OCI-LY1 (cell line): ENCODE measurements around the gene BMPR2.

Experiments
- H2AFZ ChIP-seq: fragments of 200-600 bp; sonication (generic), shearing (Covaris generic); 2 replicates; pipeline ENCODE4 v1.6.0; 2014; ENCODE audit warnings: antibody characterized with exemption, mild to moderate bottlenecking, low read length
- H3F3A ChIP-seq: fragments of 200-600 bp; sonication (generic), shearing (Covaris generic); 2 replicates; pipeline ENCODE4 v1.6.0; 2014; ENCODE audit warnings: mild to moderate bottlenecking, antibody characterized with exemption, low read length, moderate library complexity; ENCODE audit not compliant: insufficient read depth
- H3K27ac ChIP-seq: fragments of 200-600 bp; sonication (generic); 2 replicates; pipeline ENCODE4 v1.5.1; 2014; ENCODE audit warnings: low read length, mixed run types, mild to moderate bottlenecking, low read depth; ENCODE audit not compliant: poor library complexity, severe bottlenecking
- H3K27me3 ChIP-seq: fragments of 200-600 bp; sonication (generic); 2 replicates; pipeline ENCODE4 v1.6.0; 2014; ENCODE audit warnings: antibody characterized with exemption, mild to moderate bottlenecking, low read length, moderate library complexity; ENCODE audit not compliant: insufficient read depth
- H3K36me3 ChIP-seq: fragments of 200-600 bp; sonication (generic); 2 replicates; pipeline ENCODE4 v1.6.1; 2014; ENCODE audit warnings: mild to moderate bottlenecking, antibody characterized with exemption, low read length, moderate library complexity, mixed read lengths; ENCODE audit not compliant: insufficient read depth
- H3K4me1 ChIP-seq: fragments of 200-600 bp; sonication (generic); 2 replicates; pipeline ENCODE4 v1.5.1; 2014; ENCODE audit warnings: mild to moderate bottlenecking, low read length, moderate library complexity; ENCODE audit not compliant: insufficient read depth, severe bottlenecking
- H3K4me2 ChIP-seq: fragments of 200-600 bp; sonication (generic), shearing (Covaris generic); 2 replicates; pipeline ENCODE4 v1.6.1; 2014; ENCODE audit warnings: low read length
- H3K4me3 ChIP-seq: fragments of 200-600 bp; sonication (generic); 2 replicates; pipeline ENCODE4 v1.5.1; 2014; ENCODE audit warnings: low read length, low read depth, mild to moderate bottlenecking, mixed read lengths; ENCODE audit not compliant: poor library complexity, severe bottlenecking
- H3K79me2 ChIP-seq: fragments of 200-600 bp; shearing (Covaris generic); 2 replicates; pipeline ENCODE4 v1.6.1; 2016; ENCODE audit warnings: mixed run types, low read length, mixed read lengths; ENCODE audit not compliant: insufficient read depth
- H3K9ac ChIP-seq: fragments of 200-600 bp; sonication (generic), shearing (Covaris generic); 2 replicates; pipeline ENCODE4 v1.6.1; 2014; ENCODE audit warnings: mild to moderate bottlenecking, low read length, mixed read lengths
- H3K9me2 ChIP-seq: fragments of 200-600 bp; sonication (generic), shearing (Covaris generic); 2 replicates; pipeline ENCODE4 v1.6.1; 2014; ENCODE audit warnings: low read depth, mild to moderate bottlenecking, low read length, mixed read lengths
- H3K9me3 ChIP-seq: fragments of 200-600 bp; shearing (Covaris generic); 2 replicates; pipeline ENCODE4 v1.6.1; 2014; ENCODE audit warnings: low read length, mixed read lengths
- H4K20me1 ChIP-seq: fragments of 200-600 bp; sonication (generic), shearing (Covaris generic); 2 replicates; pipeline ENCODE4 v1.6.0; 2016; ENCODE audit warnings: mild to moderate bottlenecking, low read length; ENCODE audit not compliant: insufficient read depth
- EZH2 ChIP-seq: fragments of 200-600 bp; sonication (generic), shearing (Covaris generic); IDR thresholded peaks from 2 replicates; pipeline ENCODE4 v1.8.0; 2017; ENCODE audit warnings: borderline replicate concordance, mixed run types, mild to moderate bottlenecking, antibody characterized with exemption, low read length, moderate library complexity, mixed read lengths
- TF ChIP-seq, protein P1 (sequence below): fragments of 200-600 bp; sonication (generic), shearing (Covaris generic); IDR thresholded peaks from 2 replicates; pipeline ENCODE4 v1.5.1; 2017; ENCODE audit warnings: mild to moderate bottlenecking, antibody characterized with exemption, low read length, moderate library complexity, mixed read lengths

BMPR2 gene

DNA sequence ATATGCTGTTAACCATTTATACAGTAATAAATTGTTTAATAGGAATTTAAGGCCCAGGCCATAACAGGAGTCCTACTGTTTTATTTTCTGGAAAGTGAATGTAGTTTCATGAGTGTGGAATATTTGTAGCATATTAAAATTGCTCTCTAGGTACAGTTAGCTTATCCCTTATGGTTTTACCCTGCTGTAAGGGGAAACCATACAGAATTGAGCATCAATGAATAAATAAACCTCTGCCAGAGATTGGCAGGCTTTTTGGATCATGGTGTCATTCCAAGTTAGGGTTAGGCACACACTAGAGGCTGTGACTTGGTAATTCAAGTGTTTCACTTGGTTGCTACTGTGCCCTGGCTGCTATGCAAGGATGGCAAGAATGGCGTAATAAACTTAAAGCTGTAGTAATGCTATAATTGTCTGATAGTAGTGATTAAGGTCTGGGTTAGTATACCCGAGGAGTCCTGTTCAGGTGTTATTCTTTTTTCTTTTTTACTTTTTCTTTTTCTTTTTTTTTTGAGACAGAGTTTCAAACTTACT lies 30.4 kb downstream of the BMPR2 start:
- Histone ChIP-seq H3K79me2 (no peaks in the 10 kb centered on the region), H3F3A (no peaks in the 10 kb centered on the region), H3K9me3 (no peaks in the 10 kb centered on the region), H2AFZ (no peak overlapping the region), H3K36me3 (no peaks in the 10 kb centered on the region), H4K20me1 (no peaks in the 10 kb centered on the region), H3K27me3 (no peaks in the 10 kb centered on the region), H3K9me2 (no peaks in the 10 kb centered on the region), H3K4me1 (peaks cover 9% of the 10 kb centered on the region), H3K9ac (no peak overlapping the region), H3K4me3 (no peak overlapping the region), H3K4me2 (no peak overlapping the region), H3K27ac (no peak overlapping the region)
- TF ChIP-seq, protein P1, sequence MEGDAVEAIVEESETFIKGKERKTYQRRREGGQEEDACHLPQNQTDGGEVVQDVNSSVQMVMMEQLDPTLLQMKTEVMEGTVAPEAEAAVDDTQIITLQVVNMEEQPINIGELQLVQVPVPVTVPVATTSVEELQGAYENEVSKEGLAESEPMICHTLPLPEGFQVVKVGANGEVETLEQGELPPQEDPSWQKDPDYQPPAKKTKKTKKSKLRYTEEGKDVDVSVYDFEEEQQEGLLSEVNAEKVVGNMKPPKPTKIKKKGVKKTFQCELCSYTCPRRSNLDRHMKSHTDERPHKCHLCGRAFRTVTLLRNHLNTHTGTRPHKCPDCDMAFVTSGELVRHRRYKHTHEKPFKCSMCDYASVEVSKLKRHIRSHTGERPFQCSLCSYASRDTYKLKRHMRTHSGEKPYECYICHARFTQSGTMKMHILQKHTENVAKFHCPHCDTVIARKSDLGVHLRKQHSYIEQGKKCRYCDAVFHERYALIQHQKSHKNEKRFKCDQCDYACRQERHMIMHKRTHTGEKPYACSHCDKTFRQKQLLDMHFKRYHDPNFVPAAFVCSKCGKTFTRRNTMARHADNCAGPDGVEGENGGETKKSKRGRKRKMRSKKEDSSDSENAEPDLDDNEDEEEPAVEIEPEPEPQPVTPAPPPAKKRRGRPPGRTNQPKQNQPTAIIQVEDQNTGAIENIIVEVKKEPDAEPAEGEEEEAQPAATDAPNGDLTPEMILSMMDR = no peak
- no peak for TF ChIP-seq EZH2

DNA sequence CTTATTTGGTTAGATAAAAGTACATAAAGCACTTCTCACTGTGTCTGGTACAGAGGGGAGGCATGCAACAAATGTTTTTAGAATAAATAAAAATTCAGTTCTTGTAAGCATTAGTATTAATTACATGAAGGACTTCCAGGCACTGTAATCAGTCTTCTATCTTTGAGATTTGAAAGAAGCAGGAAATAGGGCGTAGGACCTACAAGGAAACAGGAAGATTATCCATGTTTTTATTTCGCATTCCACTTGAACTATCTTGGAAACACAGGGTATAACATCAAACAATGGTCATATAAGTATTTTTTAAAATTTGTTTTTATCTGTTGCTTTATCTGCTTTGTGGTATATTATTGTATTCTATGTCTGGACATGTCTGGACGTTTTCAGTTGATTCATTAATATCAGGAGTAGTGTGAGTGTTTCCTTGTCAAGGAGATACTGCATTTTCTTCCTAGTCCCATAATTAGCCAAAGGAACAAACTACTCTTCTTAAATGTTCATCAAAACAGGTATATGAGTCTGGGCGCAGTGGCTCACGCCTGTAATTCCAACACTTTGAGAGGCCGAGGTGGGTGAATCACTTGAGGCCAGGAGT lies 32.5 kb downstream of the BMPR2 start:
- Histone ChIP-seq H3K27ac (no peak overlapping the region), H3K9ac (no peak overlapping the region), H3K4me1 (peaks cover 9% of the 10 kb centered on the region), H3K4me2 (no peak overlapping the region), H3K4me3 (no peak overlapping the region), H3F3A (no peaks in the 10 kb centered on the region), H4K20me1 (no peaks in the 10 kb centered on the region), H3K9me3 (no peaks in the 10 kb centered on the region), H3K9me2 (no peaks in the 10 kb centered on the region), H3K27me3 (no peaks in the 10 kb centered on the region), H2AFZ (no peak overlapping the region), H3K36me3 (no peaks in the 10 kb centered on the region), H3K79me2 (no peaks in the 10 kb centered on the region)
- TF ChIP-seq, protein P1 = no peak
- no peak for TF ChIP-seq EZH2

DNA sequence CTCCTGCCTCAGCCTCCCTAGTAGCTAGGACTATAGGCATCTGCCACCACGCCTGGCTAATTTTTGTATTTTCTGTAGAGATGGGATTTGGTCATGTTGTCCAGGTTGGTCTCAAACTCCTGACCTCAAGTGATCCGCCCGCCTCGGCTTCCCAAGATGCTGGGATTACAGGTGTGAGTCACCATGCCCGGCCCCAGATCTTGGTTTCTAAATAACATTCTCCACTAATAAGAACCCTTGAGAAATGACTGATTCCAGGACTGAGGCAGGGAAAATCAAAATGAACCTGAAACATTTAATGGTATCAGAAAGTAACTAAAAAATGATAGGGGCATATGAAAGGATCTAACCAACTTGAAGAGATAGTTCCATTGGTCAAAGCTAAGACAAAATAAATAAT lies 34.0 kb downstream of the BMPR2 start:
- Histone ChIP-seq H3K9me3 (no peaks in the 10 kb centered on the region), H3K4me3 (no peak overlapping the region), H4K20me1 (no peaks in the 10 kb centered on the region), H3K4me2 (no peak overlapping the region), H3K27ac (no peak overlapping the region), H3K27me3 (no peaks in the 10 kb centered on the region), H3K9me2 (no peaks in the 10 kb centered on the region), H2AFZ (no peak overlapping the region), H3K9ac (no peak overlapping the region), H3K79me2 (no peaks in the 10 kb centered on the region), H3F3A (no peaks in the 10 kb centered on the region), H3K36me3 (no peaks in the 10 kb centered on the region), H3K4me1 (peaks cover 9% of the 10 kb centered on the region)
- no peak for TF ChIP-seq EZH2
- TF ChIP-seq, protein P1 = no peak
